Measurements from ENCODE around the gene PTCH1.

Gene PTCH1

DNA sequence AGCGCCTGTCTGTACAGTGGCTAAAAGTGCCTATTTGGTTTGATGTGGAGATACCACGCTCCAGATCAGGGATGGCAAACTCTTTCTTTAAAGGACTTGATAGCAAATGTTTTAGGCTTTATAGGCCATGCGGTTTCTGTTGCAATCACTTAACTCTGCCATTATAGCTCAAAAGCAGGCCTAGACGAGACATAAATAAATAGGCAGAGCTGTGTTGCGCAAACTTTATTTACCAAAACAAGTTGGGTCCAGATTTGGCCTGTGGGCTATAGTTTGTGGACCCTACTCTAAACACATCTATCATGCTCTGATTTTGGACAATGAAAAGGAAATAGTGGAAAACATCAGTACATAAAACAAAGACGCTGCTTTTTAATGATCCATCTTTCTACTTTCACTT lies 79.2 kb downstream of the PTCH1 start:
- no peak for DNase-seq

DNA sequence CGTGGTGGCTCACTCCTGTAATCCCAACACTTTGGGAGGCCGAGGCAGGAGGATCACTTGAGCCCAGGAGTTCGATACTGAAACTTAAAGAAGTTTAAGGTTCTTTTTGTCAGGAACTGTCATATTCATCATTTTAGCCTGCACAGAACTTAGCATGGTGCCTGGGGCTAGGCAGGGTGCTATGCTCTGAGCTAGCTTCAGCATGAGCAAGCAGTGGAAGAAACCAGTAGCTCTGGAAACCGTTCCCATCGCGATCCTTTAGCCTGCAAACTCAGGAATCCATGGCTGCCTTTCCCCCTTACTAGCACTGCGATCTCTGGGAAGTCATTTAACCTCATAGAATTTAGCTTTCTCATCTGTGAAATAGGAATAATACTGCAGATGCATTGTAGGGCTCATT lies 80.4 kb downstream of the PTCH1 start:
- DNase-seq, result no peak

DNA sequence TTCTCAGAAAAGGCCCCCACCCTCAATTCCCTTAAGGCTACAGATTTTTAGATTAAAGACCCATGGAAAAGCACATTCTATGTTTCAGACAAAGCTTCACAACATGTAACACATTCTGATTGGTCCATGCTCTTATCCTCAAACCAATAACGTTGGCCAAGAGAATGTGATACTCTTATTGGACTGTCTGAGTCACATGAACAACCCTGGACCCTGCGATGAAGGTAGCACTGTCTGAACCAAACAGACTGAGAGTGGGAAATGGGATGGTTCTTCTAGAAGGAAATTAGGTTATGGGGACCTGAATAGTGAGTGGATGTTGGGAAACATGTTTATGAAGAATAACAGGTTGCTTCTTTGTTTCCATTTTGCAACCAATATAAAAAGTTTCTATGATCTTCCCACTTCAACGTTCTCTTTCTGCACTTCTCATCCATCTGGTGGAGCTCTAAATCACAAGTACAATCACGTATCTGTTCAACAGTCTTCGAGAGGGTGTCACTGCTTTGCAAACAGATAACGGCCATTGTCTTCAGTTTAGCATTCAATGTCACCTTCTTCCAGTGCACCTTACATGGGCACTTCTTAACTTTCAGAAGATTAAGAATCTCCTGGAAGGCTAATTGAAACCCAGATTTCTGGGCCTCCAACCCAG lies 81.6 kb downstream of the PTCH1 start:
- no peak for DNase-seq

DNA sequence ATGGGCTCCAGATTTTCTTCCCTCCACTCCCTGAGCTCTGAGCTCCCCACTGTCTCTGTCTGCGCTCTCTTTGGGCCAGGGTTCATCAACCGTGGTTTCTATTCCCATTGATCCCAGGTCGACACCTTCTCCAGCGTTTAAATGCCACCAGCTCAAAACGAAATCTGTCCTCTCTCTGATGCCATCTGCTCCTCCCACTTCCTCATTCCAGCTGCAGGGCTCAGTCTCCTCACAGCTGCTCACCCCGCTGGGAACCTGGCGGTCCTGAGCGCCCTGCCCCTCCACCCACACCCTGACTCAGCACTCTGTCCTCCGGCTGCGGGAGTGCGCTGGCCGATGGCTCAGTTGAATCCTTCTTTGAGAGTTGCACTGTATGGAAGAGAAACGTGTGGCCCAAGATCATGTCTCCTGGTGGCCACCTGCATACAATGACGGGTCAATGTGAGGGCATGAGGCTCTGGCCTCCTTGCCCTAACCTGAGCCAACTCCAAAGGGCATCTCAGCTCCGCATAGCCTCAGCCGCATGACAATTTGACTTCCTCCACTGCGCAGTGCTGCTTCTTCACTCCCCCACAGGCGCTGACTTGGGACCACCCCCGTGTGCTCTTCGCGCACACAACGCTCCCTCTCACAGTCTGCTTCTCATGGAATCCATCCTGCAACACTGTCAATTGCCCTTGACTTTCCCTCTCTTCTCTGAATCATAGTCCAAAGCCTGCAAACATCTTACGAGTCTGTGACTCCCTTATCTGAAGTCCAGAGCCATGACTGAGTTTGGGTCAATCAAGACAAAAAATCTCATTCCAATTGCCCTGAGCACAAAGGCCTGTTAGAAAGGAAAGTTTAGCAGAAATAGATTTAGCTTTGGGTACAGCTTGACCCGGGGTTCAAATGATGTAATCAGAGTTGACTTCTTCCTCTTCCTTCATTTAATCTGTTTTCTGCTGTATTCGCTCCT lies 82.4 kb downstream of the PTCH1 start:
- DNase-seq, result no peak

DNA sequence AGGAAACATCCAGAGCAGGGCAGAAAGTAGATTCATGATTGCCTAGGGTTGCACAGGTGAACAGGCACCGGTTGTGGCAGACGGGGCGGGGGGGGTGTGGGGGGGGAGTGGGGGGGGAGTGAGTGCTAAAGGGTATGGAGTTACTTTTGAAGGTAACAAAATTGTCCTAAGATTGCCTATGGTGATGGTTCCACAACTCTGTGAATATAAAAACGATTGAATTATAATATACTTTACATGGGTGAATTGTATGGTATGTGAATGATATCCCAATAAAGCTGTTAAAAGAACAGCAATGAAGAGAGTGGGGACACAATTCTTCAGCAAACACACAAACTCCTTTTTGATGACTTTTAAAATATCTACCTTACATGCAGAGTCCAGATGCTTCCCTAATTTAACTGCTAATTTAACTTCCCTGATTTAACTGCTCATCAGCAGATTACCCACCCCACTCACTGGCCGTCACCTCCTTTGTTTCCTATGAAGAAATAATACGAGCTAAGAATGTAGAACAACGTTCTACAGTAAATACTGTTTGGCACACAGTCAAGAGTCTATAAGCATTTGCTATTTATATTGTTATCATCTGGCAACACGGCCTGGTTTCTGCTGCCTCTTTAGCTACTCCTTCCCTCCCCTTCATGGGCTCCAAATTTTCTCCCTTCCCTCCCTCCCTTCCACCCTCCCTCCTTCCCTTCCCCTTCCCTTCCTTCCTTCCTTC lies 83.5 kb downstream of the PTCH1 start:
- DNase-seq, result no peak

DNA sequence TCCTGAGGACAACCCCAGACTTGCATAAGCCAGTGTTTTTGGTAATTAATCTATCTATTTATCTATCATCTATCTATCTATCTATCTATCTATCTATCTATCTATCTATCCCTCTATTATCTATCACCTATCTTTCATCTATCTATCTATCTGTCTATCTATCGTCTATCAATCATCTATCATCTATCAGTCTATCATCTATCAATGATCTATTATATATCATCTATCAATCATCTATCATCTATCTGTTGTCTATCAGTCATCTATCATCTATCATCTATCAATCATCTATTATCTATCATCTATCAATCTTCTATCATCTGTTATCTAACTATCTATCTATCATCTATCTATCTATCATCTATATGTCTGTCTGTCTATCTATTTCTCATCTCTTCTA lies 85.5 kb downstream of the PTCH1 start:
- DNase-seq, result no peak

DNA sequence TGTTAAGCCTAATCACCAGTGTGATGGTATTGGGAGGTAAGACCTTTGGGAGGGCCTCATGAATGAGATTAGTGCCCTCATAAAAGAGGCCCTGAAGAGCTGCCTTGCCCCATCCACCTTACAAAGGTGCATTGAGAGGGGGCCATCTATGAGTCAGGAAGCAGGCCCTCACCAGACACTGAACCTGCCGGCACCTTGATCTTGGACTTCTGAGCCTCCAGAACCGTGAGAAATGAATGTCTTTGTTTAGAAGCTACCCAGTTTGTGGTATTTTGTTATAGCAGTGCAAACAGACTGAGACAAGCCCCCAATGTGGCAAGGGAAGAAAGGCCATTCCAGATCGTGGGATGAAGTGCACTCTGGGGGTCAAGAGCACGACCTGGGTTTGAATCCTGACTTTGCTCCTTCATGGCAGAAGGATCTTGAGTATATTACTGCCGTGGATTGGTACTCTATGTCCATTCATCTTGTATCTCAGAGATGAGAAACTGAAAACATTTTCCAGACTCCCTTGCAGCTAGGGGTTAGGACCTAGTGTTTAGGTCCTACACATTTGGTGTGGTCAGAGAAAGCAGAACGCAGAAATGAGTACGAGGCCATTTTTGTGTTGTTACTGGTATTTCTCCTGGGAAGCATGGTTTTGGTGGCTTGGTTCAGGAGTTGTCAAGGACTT lies 86.7 kb downstream of the PTCH1 start:
- no peak for DNase-seq

DNA sequence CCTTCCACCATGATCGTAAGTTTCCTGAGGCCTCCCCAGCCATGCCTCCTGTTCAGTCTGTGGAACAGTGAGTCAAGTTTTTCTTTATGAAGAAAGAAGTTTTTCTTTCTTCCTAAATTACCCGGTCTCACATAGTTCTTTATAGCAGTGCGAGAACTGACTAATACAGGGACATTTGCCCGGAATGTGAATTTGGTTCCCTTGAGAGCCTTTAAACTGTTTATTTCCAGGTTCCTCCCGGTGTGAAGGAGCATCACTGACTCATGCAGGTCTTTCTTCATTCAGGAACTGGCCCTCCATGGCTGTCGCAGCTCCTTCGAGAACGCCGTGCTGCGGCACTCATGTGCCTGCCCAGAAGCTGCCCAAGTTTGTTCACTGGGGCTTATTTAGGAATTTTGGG lies 87.7 kb downstream of the PTCH1 start:
- no peak for DNase-seq

DNA sequence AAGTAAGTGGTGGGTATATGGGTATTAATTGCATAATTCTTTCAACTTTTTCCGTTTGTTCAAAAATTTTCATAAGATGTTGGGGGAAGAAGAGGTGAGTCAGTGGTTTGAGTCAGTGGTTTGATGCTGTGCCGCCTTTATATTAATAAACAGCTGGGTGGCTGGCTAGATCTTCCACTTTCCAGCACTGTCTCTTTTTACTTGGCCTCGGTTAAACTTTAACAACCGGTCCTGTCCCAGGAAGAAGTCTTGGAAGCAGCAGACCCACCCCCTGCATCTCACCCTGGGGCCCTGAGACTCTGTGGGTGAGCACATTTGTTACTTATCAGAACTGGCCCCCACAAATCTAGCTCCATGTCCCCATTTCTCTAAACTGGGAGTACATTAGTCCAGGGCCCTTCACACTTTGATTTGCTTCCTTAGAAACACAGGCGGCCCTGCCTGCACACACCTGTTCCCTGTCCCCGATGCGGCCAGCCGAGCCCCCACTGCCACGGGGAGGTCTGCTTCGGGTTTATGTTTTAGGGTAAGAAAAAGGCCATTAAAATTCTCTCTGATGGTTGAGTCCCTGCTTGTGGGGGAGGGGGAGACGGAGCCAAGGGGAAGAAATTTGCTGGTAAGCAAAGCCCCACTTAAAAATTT lies 90.7 kb downstream of the PTCH1 start:
- no peak for DNase-seq

DNA sequence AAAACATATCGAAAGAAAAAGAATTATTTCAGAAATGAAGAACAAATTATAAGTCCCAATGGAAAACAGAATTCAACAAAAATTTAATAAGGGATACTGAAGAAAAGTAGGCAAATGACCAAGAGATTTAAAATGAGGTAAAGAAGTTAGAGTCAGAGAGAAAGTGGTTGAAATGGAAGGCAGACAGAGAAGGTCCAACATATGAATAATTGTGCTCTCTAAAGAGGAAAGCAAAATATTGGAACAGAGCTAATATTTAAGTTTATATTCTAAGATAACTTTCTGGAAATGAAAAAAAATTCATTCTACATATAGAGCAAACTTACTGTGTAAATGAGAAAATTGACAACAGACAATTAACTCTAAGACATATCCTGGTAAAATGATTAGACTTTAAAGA lies 94.1 kb downstream of the PTCH1 start:
- DNase-seq, result no peak

DNA sequence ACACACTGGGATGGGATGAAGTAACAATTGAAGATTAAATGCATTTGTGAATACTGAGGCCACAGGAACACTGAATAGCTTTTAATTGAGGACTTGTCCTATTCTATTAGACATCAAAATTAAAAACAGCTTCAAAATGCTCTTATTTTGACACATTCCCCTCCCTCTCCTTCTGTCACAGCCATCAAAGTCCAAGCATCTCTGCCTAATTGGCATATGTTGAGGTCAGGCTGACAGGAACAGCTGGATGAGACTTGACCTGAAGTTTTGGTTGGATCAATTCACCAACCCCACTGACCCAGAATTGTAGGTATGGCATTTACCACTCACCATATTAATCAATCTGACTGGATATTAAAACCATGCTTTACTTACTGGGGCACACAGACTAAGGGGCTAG lies 96.3 kb downstream of the PTCH1 start:
- DNase-seq, result no peak

DNA sequence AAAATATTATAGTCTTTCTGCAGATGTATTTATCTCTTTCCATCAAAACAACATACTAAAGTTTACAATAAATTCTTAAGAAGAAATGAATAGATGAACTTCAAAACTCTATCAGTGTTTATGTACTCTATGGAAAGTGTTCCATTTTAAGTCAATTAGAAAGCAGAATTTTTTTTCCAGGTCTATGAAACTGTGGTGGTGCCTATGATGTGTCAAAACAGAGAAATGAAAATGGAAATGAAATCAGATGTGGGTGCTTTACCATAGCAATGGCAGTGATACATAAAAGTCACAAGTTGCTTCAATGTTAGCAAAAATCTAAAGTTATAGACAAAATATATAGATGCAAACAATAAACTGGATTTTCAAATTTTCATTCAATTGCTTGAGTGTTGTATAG lies 97.3 kb downstream of the PTCH1 start:
- DNase-seq, result no peak

DNA sequence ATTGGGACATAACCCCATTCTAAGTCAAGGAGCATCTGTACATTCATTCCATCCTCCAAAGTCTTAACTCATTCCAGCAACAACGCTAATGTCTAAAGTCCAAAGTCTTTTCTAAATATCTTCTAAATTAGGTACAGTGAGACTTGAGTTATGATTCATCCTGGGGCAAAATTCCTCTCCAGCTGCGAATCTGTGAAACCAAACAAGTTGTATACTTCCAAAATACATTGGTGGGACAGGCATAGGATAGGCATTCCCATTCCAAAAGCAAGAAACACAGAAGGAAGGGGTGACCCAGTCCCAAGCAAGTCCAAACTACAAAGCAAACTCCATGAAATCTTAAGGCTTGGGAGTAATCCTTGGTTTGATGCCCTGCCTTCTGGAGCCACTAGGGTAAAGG lies 101.6 kb downstream of the PTCH1 start:
- DNase-seq, result no peak

DNA sequence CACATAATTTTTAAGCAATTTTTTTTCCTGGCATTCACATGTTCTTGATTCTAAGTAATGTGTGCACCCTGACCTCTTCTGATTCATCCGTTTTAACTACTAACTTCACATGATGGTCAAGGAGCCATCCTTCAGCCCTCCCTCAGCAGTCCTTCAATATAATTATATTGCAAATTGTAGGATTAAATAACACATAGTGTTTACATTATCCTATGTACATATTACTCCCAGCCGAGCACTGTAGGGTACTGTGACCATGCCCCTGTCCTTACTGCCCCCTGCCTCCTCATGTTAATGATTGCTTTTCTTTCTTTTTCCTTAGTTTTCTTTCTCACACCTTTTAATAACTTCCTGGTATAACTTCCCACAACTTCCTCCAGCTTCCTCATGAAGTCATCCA lies 103.0 kb downstream of the PTCH1 start:
- no peak for DNase-seq

DNA sequence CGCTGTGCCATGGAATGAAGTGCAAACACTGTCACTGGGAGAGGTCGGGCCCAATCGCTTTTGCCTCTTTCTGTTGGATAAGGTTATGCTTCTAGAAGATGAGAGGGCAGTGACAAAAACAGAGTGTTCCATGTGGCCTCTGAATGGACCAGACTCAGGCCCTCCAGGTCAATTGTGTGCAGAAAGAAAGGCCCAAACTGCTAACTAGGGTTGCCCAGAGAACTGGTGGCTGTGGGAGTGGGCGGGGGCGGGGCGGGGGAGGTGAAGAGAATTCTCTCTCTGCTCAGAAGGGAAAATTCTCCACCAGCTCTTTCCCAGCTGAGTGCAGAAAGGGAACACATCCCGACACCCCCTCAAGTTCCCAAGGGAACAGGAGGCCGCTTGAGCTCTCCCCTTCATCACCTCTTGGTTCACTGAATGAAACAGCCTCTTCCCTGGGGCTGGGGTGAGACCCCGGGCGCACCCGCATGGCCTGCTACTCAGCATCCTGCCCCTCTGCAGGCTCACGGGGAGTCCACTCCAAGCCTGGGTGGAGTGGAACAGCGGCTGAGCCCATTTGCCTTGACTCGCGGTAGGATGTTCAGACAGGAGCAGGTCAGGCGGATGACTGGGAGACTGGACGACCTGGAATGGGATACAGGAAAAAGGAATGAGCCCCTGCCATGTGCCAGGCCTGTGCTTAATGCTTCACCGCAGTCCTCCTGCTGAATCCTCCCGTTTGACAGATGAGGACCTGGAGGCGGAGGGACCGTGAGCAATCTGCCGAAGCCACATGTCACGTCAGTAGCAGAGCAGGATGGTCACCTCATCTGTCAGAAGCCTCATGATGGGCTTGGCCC lies 105.5 kb downstream of the PTCH1 start:
- DNase-seq, result no peak

DNA sequence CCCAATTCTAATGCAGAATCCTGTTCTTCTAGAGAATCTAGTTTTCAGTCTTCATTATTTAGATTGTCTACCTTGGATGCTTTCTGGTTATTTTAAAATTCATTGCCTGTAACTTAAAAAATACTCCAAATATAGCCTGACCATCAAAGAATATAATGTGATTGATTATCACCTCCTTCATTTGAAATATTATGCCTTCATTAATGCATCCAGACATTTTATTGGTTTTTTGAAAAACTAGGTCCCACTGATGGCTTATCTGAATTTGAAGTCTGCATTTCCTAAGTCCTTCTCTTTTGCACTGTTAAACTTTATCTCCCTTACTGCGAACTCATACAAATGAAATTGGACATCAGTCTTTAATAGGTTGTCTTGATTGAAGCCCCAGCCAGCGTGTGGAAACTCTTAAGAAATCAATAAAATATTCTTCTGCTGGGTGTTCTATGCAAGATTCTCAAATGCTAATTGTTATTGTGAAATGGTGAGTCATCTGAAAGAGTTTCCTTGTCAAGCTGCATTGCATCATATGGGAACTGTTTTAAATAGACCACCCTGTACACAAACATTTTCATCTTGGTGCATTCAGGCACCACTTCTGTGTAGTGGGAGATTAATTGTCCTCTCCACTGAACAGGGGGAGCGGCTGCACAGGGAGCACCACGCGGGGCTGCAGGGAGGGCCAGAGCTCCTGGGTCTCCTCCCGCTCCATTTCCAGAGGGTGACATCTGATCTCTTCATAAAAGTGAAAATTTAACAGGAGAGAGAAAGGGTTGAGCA lies 106.9 kb downstream of the PTCH1 start:
- DNase-seq, result no peak

DNA sequence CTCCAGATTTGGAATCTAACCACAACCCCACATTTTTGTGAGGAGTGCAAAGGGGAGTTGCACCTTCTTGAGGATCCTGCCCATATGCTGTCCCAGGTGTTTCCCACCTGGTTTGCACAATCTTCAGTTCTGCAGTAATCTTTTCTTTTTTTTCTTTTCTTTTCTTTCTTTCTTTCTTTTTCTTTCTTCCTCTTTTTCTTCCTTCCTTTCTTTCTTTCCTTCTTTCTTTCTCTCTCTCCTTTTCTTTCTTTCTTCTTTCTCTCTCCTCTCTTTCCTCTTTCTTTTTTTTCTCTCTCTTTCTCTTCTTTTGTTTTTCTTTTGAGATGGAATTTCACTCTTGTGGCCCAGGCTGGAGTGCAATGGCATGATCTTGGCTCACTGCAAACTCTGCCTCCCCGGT lies 109.2 kb downstream of the PTCH1 start:
- DNase-seq, result no peak

DNA sequence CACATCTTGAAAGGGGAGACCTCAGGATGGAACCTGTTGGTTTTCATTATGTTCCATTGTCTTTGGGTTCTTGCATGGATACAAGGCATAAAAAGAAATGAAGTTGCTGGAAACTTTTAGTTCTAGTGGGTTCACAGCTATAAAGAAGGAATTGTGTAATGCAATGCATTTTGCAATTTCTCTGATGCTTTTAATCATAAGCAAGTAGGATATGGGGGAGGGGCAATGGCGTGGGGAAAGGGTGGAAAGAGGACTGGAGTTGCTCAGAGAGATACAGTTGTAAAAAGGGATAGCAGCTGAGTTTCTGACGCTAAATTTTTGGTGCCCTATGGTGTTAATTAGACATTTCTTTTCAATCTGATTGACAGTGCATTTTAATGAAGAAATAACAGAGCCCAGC lies 110.7 kb downstream of the PTCH1 start:
- no peak for DNase-seq

DNA sequence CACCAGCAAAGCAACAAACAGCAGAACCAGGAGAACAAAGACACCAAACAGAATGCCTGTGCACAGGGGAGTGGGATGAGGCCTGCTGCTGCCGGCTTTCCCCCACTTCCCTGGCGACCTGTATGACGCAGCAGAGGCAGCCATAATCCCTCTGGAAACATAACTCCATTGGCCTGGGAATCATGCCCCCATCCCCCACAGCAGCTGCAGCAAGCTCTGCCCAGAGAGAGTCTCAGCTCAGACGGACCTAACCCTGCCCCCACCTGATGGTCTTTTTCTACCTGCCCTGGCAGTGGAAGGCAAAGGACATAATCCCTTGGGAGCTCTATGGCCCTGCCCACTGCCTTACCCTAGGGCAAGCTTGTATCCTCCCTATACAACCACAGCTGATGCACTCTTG lies 117.5 kb downstream of the PTCH1 start:
- no peak for DNase-seq
